NCI-H226 (cell line): ENCODE results near the gene C9orf72.

Source experiments
- DNase-seq: peaks from one replicate; pipeline ENCODE4 v3.0.0-alpha.2; 2015

C9orf72 gene

DNA sequence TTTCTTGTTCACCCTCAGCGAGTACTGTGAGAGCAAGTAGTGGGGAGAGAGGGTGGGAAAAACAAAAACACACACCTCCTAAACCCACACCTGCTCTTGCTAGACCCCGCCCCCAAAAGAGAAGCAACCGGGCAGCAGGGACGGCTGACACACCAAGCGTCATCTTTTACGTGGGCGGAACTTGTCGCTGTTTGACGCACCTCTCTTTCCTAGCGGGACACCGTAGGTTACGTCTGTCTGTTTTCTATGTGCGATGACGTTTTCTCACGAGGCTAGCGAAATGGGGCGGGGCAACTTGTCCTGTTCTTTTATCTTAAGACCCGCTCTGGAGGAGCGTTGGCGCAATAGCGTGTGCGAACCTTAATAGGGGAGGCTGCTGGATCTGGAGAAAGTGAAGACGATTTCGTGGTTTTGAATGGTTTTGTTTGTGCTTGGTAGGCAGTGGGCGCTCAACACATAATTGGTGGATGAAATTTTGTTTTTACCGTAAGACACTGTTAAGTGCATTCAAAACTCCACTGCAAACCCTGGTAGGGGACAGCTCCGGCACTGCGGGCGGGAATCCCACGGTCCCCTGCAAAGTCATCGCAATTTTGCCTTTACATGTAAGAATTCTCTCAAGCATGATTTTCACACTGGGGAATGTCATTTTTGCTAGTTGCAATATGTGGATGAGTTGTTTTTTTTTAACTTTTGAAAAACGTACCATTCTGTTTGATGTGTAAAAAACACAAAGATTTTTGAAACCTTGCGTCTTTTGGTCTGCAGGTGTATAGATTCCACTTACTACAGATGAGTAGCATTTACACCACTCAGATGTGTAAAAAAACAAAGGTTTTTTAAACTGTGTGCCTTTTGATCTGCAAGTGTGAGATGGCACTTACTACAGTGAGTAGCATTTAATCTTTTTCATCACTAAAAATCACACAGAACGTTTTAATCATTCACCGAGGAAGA is 631 bp upstream of the C9orf72 start:
- peak; percentile 85 for DNase-seq

- DNase-seq = no peak
Measured at GRCh38 chr9:27572566-27572917, 739 bp downstream of the C9orf72 start.

DNA sequence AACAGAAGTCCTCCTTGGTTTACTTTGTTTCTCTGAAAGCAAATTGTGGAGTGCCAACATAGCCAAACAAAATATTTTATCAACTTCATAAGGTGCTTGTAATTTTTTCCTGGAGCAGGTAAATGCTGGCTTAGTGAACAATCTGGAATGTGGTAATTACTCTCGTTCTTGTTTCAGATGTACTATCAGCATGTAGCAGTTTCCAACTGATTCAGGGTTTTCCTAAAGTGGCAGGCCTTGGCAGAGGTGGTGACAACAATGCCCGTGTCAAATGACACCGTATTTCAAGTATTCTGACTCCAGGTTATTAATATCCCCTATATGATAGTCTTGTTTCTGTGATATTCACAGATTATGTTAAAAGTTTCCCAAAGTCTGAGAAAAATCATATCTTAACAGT is 1.2 kb downstream of the C9orf72 start:
- DNase-seq = no peak

DNA sequence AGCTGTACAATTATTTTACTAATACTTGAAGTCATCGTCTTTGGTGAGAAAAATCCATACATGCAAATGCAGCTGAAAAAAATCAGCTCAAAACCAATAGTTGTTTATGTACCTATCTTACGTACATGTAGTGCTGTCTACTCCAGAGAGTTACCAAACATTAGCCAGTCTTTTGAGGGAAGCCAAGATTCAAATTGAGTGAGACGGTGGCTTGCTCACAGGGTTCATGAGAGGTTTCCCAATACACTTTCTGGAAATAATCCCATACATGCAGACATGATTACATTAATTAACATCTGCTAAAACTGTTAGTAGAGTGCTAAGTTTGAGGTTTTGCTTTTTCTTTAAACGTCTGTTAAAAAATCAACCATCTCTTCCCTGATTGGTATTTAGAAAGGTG is 2.3 kb downstream of the C9orf72 start:
- no peak for DNase-seq

- DNase-seq = no peak
Measured at GRCh38 chr9:27569406-27569805, 3.9 kb downstream of the C9orf72 start.

DNA sequence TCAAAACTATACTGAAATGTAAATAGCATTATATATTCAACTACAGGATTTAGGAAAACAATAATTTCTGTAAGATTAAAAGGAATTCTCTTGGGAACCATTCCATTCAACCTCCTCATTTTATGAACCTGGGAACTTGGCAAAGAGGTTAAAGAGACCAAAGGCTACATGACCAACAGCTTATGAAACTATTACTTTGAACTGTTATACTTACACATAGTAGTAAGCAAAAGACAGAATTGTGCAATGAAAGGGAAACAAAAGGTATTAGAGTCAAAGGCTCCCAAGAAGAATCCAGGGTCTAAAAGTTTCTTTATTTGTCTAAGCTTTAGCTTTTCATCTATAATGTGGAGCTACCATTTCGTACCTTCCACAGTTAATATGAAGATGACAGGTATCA is 7.2 kb downstream of the C9orf72 start:
- no peak for DNase-seq

- no peak for DNase-seq
Measured at GRCh38 chr9:27565696-27566095, 7.6 kb downstream of the C9orf72 start.

- no peak for DNase-seq
Measured at GRCh38 chr9:27564670-27565069, 8.6 kb downstream of the C9orf72 start.

DNA sequence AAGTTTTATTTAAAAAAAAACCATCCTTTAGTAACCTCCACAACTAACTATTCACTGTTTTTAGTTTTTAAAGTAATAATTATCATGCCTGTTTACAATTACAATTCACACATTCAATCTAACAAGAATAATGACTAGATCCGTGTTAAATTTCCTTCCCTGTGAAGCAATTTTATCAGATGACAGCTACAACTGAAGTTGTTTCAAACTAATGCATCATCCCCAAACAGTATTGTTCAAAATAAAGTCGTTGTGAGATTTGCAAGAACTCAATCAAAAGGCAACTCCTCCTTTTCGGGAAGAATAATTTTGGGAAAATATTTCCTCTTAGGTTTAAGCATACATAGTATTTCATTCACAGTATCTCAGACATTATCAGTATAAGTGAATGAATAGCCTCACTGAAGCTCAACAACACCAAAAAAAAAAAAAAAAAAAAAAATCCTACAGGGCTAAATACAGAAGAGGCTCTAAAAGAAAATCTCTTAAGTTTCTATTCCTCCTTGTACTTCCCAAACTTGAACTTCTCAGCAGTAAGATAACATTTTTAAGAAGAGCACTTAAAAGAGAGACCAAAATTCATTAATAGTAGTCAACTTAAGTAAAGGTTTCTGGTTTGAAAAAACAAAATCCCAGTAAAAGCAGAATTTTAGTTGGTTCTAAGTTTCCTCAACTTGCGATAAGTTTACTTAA is 9.4 kb downstream of the C9orf72 start:
- no peak for DNase-seq

- no peak for DNase-seq
Measured at GRCh38 chr9:27561685-27562084, 11.6 kb downstream of the C9orf72 start.

GRCh38 chr9:27560457-27560856 is 12.8 kb downstream of the C9orf72 start:
- DNase-seq = no peak

- DNase-seq = no peak
Measured at GRCh38 chr9:27558307-27558706, 15.0 kb downstream of the C9orf72 start.

- DNase-seq = no peak
Measured at GRCh38 chr9:27556470-27556869, 16.8 kb downstream of the C9orf72 start.

GRCh38 chr9:27554712-27555111 is 18.6 kb downstream of the C9orf72 start:
- no peak for DNase-seq

GRCh38 chr9:27549196-27549755 is 24.0 kb downstream of the C9orf72 start:
- DNase-seq = no peak

DNA sequence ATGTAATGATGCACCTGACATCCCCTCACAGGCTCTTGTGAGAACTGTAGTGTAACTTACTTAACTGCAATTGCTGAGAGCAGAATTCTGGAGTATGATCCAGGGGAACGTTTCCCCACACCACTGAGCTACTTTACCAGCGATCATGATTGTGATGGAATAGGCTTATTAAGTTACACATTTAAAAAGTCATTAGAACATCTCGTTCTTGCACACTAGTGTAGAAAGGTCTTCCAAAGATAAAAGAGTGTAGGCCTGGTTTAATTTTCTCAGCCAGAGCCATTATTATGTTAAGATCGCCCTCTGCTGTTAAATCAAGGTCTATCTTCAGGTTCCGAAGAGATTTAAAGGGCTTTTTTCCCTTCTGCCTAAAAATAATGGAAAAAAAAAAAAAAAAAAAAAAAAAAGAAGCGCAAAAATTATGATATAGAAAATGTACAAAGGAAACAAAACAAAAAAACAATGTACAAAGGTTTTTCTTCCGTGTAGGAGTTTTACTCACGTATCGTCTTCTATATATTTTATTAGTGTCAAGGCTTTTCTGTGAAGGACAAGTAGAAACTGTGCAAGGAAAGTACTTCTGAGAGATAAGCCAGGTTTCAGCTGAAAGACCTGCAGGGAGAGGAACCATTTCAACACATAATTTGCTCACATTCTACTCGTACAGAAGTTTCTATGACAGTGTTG is 25.1 kb downstream of the C9orf72 start:
- no peak for DNase-seq

GRCh38 chr9:27545471-27545870 is 27.8 kb downstream of the C9orf72 start:
- no peak for DNase-seq

- DNase-seq = no peak
Measured at GRCh38 chr9:27542508-27542907, 30.8 kb downstream of the C9orf72 start.

DNA sequence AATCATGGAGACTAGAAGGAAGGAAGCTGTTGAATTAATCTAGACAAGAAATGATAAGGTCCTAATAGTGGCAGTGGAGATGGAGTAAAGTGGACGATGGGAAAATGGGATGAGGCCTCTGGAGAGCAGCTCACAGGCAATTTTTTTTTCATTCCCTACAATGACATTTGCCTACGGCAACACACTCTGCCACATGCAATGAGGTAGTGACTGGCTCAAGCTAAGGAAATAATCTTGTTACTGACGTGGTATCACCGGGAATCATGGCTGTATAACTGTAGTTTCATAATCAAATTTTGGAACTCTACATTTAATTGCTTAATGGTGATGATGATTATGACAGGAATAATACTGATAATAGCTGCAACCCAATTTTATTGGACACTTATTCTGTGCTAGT is 31.5 kb downstream of the C9orf72 start:
- DNase-seq = no peak

GRCh38 chr9:27540502-27540901 is 32.8 kb downstream of the C9orf72 start:
- DNase-seq = no peak

DNA sequence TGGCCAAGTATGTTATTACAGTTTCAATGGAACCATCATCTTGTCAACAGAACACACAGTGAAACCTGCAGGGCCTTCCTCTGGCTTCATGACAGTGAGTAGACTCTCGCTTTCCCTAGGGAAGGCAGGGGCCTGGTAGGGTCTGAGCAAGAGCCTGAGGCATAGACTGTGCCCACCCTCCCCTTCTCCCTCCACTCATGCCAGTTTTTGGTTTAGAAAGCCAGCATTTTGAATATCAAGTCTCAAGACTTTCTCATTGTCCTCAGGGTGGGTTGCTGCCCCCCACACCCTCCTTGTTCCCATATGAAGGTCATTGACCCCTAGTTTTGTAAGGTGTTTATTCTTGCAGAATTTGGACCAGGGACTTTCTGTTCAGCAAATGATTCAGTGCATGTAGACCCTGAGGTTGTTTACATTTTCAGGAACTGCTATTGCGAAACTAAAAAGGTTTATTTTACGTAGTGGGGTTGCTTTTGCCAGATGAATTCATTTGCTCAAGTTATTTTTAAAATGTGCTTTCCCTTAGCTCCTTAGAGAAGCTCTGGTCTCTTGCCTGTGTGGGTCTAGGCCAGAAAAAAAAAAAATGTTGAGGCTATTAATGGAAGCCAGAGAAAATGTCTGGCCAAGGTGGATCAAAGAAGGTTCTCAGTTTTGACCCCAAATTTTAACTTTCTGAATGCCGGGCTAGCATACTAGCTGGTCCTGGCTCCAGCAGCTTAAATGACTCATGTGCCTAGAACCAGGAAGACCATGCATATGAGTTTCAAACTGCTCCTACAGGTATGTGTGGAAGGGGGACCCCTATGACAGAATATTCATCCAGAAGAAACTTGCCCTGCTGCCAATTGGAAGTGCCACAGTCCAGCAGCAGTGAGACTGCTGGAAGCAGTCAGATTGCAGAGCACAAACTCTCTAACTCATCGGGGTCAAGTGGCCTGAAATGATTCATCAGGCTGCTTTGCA is 33.5 kb downstream of the C9orf72 start:
- peak; percentile 3 for DNase-seq

GRCh38 chr9:27538647-27539046 is 34.6 kb downstream of the C9orf72 start:
- DNase-seq = no peak
